Measurements from ENCODE around the gene KIRREL1. TPM values are rescaled to one million over a fixed set of nuclear protein-coding genes. Genes with fewer than 3 reads are reported as not detected.

The KIRREL1 gene
- polyA plus RNA-seq, 1 donor from 2014 or later: 12.9 TPM

- no peaks in the 10 kb centered on the region for H3K36me3 ChIP-seq (ENCODE audit: insufficient read depth, low read length)
- H3K27ac ChIP-seq (ENCODE audit: low read length): no peak overlapping the region
- no peak overlapping the region for H3K9ac ChIP-seq (ENCODE audit: low read length)
- no peaks in the 10 kb centered on the region for H3K27me3 ChIP-seq (ENCODE audit: insufficient read depth, low read depth, low read length)
- H4K20me1 ChIP-seq (ENCODE audit: insufficient read depth): no peaks in the 10 kb centered on the region
- TF ChIP-seq EP300 (conservative IDR thresholded peaks at IDR 0.05; ENCODE audit: poor library complexity, severe bottlenecking): no peak
- no peak for TF ChIP-seq SMC3 (conservative IDR thresholded peaks at IDR 0.05; ENCODE audit: poor library complexity)
- TF ChIP-seq EZH2 (IDR thresholded peaks at IDR 0.05; ENCODE audit: borderline replicate concordance, insufficient read depth, low read length, poor library complexity, severe bottlenecking): no peak
- no peak for TF ChIP-seq MXI1 (conservative IDR thresholded peaks at IDR 0.05; ENCODE audit: poor library complexity, severe bottlenecking)
- TF ChIP-seq RAD21 (conservative IDR thresholded peaks at IDR 0.05): no peak
- TF ChIP-seq REST (IDR thresholded peaks at IDR 0.05; ENCODE audit: borderline replicate concordance): no peak
- no peak for TF ChIP-seq POLR2AphosphoS5 (IDR thresholded peaks at IDR 0.05)
- no peak for TF ChIP-seq TAF1 (IDR thresholded peaks at IDR 0.05; ENCODE audit: low read depth)
- TF ChIP-seq CTCF (IDR thresholded peaks at IDR 0.05; ENCODE audit: poor library complexity, severe bottlenecking): no peak
- no peaks in the 10 kb centered on the region for H3K79me2 ChIP-seq (replicated peaks; ENCODE audit: insufficient read depth, low read length)
- H3K4me3 ChIP-seq (ENCODE audit: low read length): no peak overlapping the region
- no peak overlapping the region for H2AFZ ChIP-seq (ENCODE audit: low read depth, low read length)
- H3K9me2 ChIP-seq (ENCODE audit: insufficient read depth, low read length): no peaks in the 10 kb centered on the region
- H3K9me3 ChIP-seq (ENCODE audit: low read length): no peaks in the 10 kb centered on the region
- no peak overlapping the region for H3K4me2 ChIP-seq (ENCODE audit: low read length)
- no peaks in the 10 kb centered on the region for H3F3A ChIP-seq (ENCODE audit: insufficient read depth, low read length, poor library complexity, severe bottlenecking)
These were observed 36.7 kb upstream of the KIRREL1 start for GRCh38 chr1:157956732-157957131.

GRCh38 chr1:157958263-157958662 lies 35.2 kb upstream of the KIRREL1 start:
- H4K20me1 ChIP-seq (ENCODE audit: insufficient read depth): no peaks in the 10 kb centered on the region
- no peak for TF ChIP-seq REST (IDR thresholded peaks at IDR 0.05; ENCODE audit: borderline replicate concordance)
- H3K9me2 ChIP-seq (ENCODE audit: insufficient read depth, low read length): no peaks in the 10 kb centered on the region
- no peaks in the 10 kb centered on the region for H3K79me2 ChIP-seq (replicated peaks; ENCODE audit: insufficient read depth, low read length)
- no peak overlapping the region for H3K4me2 ChIP-seq (ENCODE audit: low read length)
- no peaks in the 10 kb centered on the region for H3K27me3 ChIP-seq (ENCODE audit: insufficient read depth, low read depth, low read length)
- H2AFZ ChIP-seq (ENCODE audit: low read depth, low read length): no peak overlapping the region
- no peaks in the 10 kb centered on the region for H3K36me3 ChIP-seq (ENCODE audit: insufficient read depth, low read length)
- no peak overlapping the region for H3K27ac ChIP-seq (ENCODE audit: low read length)
- no peak overlapping the region for H3K4me3 ChIP-seq (ENCODE audit: low read length)
- H3F3A ChIP-seq (ENCODE audit: insufficient read depth, low read length, poor library complexity, severe bottlenecking): no peaks in the 10 kb centered on the region
- H3K9me3 ChIP-seq (ENCODE audit: low read length): no peaks in the 10 kb centered on the region
- H3K9ac ChIP-seq (ENCODE audit: low read length): no peak overlapping the region

Measured in neural cell (in vitro differentiated cells).